GM12878 (cell line): Measurements from ENCODE around the gene RBM4B. TPM values are rescaled to one million over a fixed set of nuclear protein-coding genes. Genes with fewer than 3 reads are reported as not detected.

ENCODE experiments used
- ATAC-seq: fragments of 200-7000 bp; cut with Tn5 transposase; 3 replicates; pipeline ENCODE4 v1.9.1; 2020; ENCODE audit warnings: mild to moderate bottlenecking, moderate library complexity
- BruUV-seq: library from RNA; stranded (reverse); fragments of 400-500 nt; replicated peaks from 2 replicates; lab custom pipeline; 2021; lab: Mats Ljungman, UMichigan
- CTCF ChIA-PET: fragments of 300-600 bp; sonication (Branson Sonifier 250); formaldehyde crosslinking; extraction: SDS; loops from one replicate; lab custom pipeline; 2021; ENCODE audit warnings: inconsistent platforms; lab: Yijun Ruan, JAX
- POLR2A ChIA-PET: fragments of 350-600 bp; formaldehyde crosslinking; extraction: SDS; loops from one replicate; lab custom pipeline; 2021; ENCODE audit warnings: inconsistent platforms; lab: Charles Lee
- RAD21 ChIA-PET: fragments of 300-600 bp; sonication (Branson Sonifier 250); formaldehyde crosslinking; loops from one replicate; lab custom pipeline; 2023; ENCODE audit warnings: antibody characterized with exemption; ENCODE audit not compliant: unreplicated experiment; lab: Charles Lee
- SMC1A ChIA-PET: fragments of 300-600 bp; sonication (Branson Sonifier 250); formaldehyde crosslinking; loops from one replicate; lab custom pipeline; 2023; ENCODE audit not compliant: unreplicated experiment, uncharacterized antibody; lab: Charles Lee
- DNase-seq: peaks from one replicate; pipeline ENCODE4 v3.0.0-alpha.2; 2011; ENCODE audit warnings: low read depth, low spot score
- FAIRE-seq: peaks from 3 replicates; lab custom pipeline; 2011; peaks lifted over from hg19 to GRCh38; lab: Jason Lieb, UNC
- H2AFZ ChIP-seq: 2 replicates; pipeline ENCODE4 v1.6.0; 2011; ENCODE audit warnings: low read depth, low read length, control low read depth; ENCODE audit not compliant: control insufficient read depth
- H3K27ac ChIP-seq: 2 replicates; pipeline ENCODE4 v1.5.1; 2011; ENCODE audit warnings: control low read depth; ENCODE audit not compliant: control insufficient read depth, insufficient read depth
- H3K27me3 ChIP-seq, 2 experiments: replicated peaks in 1 of 2; 2 replicates each; pipeline versions ENCODE4 v1.6.0 to v1.6.1; 2011; ENCODE audit warnings: low read length in 1 of 2; ENCODE audit not compliant: control insufficient read depth in 2 of 2, insufficient read depth in 2 of 2
- H3K36me3 ChIP-seq, 2 experiments: 2 replicates each; pipeline ENCODE4 v1.5.1; 2011; ENCODE audit warnings: low read length in 1 of 2; ENCODE audit not compliant: control insufficient read depth in 2 of 2, insufficient read depth in 2 of 2
- H3K4me1 ChIP-seq: 2 replicates; pipeline ENCODE4 v1.6.1; 2011; ENCODE audit warnings: mild to moderate bottlenecking, low read length, moderate library complexity, mixed read lengths; ENCODE audit not compliant: control insufficient read depth, insufficient read depth
- H3K4me2 ChIP-seq: 2 replicates; pipeline ENCODE4 v1.6.0; 2011; ENCODE audit warnings: control low read depth; ENCODE audit not compliant: control insufficient read depth, insufficient read depth
- H3K4me3 ChIP-seq: fragments of 200-600 bp; sonication (generic); 2 replicates; pipeline ENCODE4 v1.5.1; 2016
- H3K79me2 ChIP-seq: 2 replicates; pipeline ENCODE4 v1.6.0; 2011; ENCODE audit warnings: low read length; ENCODE audit not compliant: control insufficient read depth, insufficient read depth
- H3K9ac ChIP-seq: 2 replicates; pipeline ENCODE4 v1.8.0; 2011; ENCODE audit warnings: low read length, control low read depth, mixed read lengths; ENCODE audit not compliant: control insufficient read depth, insufficient read depth
- H3K9me3 ChIP-seq: replicated peaks from 3 replicates; pipeline ENCODE4 v1.5.1; 2011; ENCODE audit warnings: mild to moderate bottlenecking, low read length; ENCODE audit not compliant: control insufficient read depth, insufficient read depth
- H4K20me1 ChIP-seq: 2 replicates; pipeline ENCODE4 v1.6.0; 2011; ENCODE audit not compliant: control insufficient read depth, insufficient read depth
- BACH1 ChIP-seq: fragments of 450-650 bp; IDR thresholded peaks from 2 replicates; pipeline ENCODE4 v1.6.1; 2017; ENCODE audit warnings: mild to moderate bottlenecking, borderline replicate concordance
- POLR2A ChIP-seq: IDR thresholded peaks from 2 replicates; pipeline ENCODE4 v1.6.1; 2011; ENCODE audit warnings: low read depth, mild to moderate bottlenecking, low read length
- SMC3 ChIP-seq: IDR thresholded peaks from 2 replicates; pipeline ENCODE4 v1.6.1; 2011; ENCODE audit warnings: low read length, improper control_type of control experiment, borderline replicate concordance
- SP1 ChIP-seq: IDR thresholded peaks from one replicate; pipeline ENCODE4 v1.6.1; 2011; ENCODE audit warnings: low read depth, low read length
- WGBS: methylation state at CpG from one replicate; pipeline ENCODE4 v1.1.6; 2016; ENCODE audit warnings: low lambda C conversion rate; ENCODE audit not compliant: insufficient replicate concordance, insufficient coverage; ENCODE audit errors: missing lambda C conversion rate; 5-methylcytosine and 5-hydroxymethylcytosine counted together
- in situ Hi-C: fragments of 300-500 bp; cut with MboI; formaldehyde crosslinking; loops from 9 replicates; pipeline ENCODE4 v1.14.3; 2018; ENCODE audit warnings: mixed read lengths
- intact Hi-C: fragments of 100-400 bp; cut with micrococcal nuclease; formaldehyde crosslinking; loops from one replicate; pipeline ENCODE4 v1.14.2; 2022; ENCODE audit not compliant: unreplicated experiment
- polyA plus RNA-seq, 11 experiments: library from polyadenylated mRNA; depleted of rRNA in 4 of 11; unstranded in 6 of 11; stranded (reverse) in 5 of 11; fragments of >200 nt; fragmentation: Nextera tagmentation in 4 of 11; fragmentation: Illumina TruSeq in 1 of 11; extraction: Ambion mirVana in 4 of 11; extraction: Trizol in 1 of 11; gene quantifications; 1 replicate in 1 of 11; 2 replicates in 10 of 11; pipeline versions ENCODE4 v1.2.1 to v1.2.3, GENCODE V29; 2011 to 2016; ENCODE audit warnings: inconsistent platforms in 2 of 11, missing spikeins in 2 of 11, low read depth in 1 of 11
- total RNA-seq, 4 experiments: library from RNA; depleted of rRNA in 3 of 4; stranded (reverse); fragments of >200 nt in 3 of 4; fragmentation: Illumina TruSeq in 1 of 4; extraction: Trizol in 1 of 4; gene quantifications; 2 replicates each; pipeline versions ENCODE4 v1.2.1 to v1.2.3, GENCODE V29; 2013 to 2021
- TF ChIP-seq, protein P1 (sequence below): fragments of 450-650 bp; IDR thresholded peaks from 2 replicates; pipeline ENCODE4 v1.6.1; 2017; ENCODE audit warnings: mild to moderate bottlenecking

RBM4B gene
- total and polyA plus RNA-seq, 10 of the 15 experiments (the other 5 are each of a cell fraction or from before 2014, with no cell fraction given) = 16.1 to 37.0 (median 21.6) TPM

- no peak for FAIRE-seq
- Histone ChIP-seq H3K9ac (no peak overlapping the region), H3K27ac (no peak overlapping the region), H2AFZ (no peak overlapping the region), H3K27me3 (no peaks in the 10 kb centered on the region), H3K4me2 (no peak overlapping the region), H3K4me3 (no peak overlapping the region), H3K36me3 (peaks cover 51 to 64% of the 10 kb centered on the region in 2 experiments), H3K9me3 (no peaks in the 10 kb centered on the region), H3K79me2 (peaks cover 96% of the 10 kb centered on the region), H4K20me1 (peaks cover 20% of the 10 kb centered on the region), H3K4me1 (no peaks in the 10 kb centered on the region)
- no peak for DNase-seq
- no peak for ATAC-seq
- RAD21 ChIA-PET = interaction anchor here (1.4 kb wide), 1 partner anchor 52 kb away, joined by 3 read pairs; no protein-coding TSS in a partner anchor
- TF ChIP-seq BACH1 (no peak), SP1 (no peak), POLR2A (peak; percentile 61), SMC3 (no peak)
- TF ChIP-seq, protein P1, sequence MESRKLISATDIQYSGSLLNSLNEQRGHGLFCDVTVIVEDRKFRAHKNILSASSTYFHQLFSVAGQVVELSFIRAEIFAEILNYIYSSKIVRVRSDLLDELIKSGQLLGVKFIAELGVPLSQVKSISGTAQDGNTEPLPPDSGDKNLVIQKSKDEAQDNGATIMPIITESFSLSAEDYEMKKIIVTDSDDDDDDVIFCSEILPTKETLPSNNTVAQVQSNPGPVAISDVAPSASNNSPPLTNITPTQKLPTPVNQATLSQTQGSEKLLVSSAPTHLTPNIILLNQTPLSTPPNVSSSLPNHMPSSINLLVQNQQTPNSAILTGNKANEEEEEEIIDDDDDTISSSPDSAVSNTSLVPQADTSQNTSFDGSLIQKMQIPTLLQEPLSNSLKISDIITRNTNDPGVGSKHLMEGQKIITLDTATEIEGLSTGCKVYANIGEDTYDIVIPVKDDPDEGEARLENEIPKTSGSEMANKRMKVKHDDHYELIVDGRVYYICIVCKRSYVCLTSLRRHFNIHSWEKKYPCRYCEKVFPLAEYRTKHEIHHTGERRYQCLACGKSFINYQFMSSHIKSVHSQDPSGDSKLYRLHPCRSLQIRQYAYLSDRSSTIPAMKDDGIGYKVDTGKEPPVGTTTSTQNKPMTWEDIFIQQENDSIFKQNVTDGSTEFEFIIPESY = no peak
- WGBS = 91% methylated on average over 26 of the region's 26 CpGs
- SMC1A ChIA-PET = interaction anchor here (1.5 kb wide), 1 partner anchor 13 kb away, joined by 4 read pairs; the partner anchor contains the start of gene RBM4
- in situ Hi-C loops = no loop called here
- intact Hi-C loops = no loop called here
- POLR2A ChIA-PET = interaction anchor here (0.5 to 1.2 kb wide), 3 partner anchors 9 to 22 kb away, joined by 3 to 4 read pairs (median 4); partner anchors contain the start of genes RBM14 and RBM4
- CTCF ChIA-PET = interaction anchor here (1.0 to 10.1 kb wide), 3 partner anchors 11 to 54 kb away, joined by 3 to 71 read pairs (median 3); partner anchors contain the start of genes CCDC87, CCS and RBM4
- BruUV-seq = no TSS peak
These were observed 52.5 kb downstream of the RBM4B start for GRCh38 chr11:66625041-66625751.
